ENCODE results near the gene MDC1. TPM values are rescaled to one million over a fixed set of nuclear protein-coding genes. Genes with fewer than 3 reads are reported as not detected.

The MDC1 gene
- total and polyA plus RNA-seq, 2 of the 13 experiments (the other 11 are each of a cell fraction or from before 2014, with no cell fraction given) = 8.4 to 14.0 TPM

GRCh38 chr6:30724906-30725667, 8.0 kb upstream of the MDC1 start (continued):
- TF ChIP-seq GATA4 (IDR thresholded peaks at IDR 0.05; ENCODE audit: borderline replicate concordance, low read depth) (0 out of 2 replicates have a peak, but pooled peaks have one; percentile 15), MLX (CRISPR knock-in tag; IDR thresholded peaks at IDR 0.05) (no peak), ZHX1 (CRISPR knock-in tag; IDR thresholded peaks at IDR 0.05; ENCODE audit: low read depth) (no peak), ARHGAP35 (CRISPR knock-in tag; IDR thresholded peaks at IDR 0.05; ENCODE audit: borderline replicate concordance) (no peak), KDM5B (CRISPR knock-in tag; IDR thresholded peaks at IDR 0.05; ENCODE audit: borderline replicate concordance) (no peak), AGO1 (IDR thresholded peaks at IDR 0.05; ENCODE audit: low read depth, low read length, poor library complexity, severe bottlenecking) (no peak), FOXK2 (IDR thresholded peaks at IDR 0.05) (no peak), AHR (CRISPR knock-in tag; IDR thresholded peaks at IDR 0.05) (no peak), RAD51 (IDR thresholded peaks at IDR 0.05; ENCODE audit: borderline replicate concordance) (no peak), THRA (CRISPR knock-in tag; IDR thresholded peaks at IDR 0.05; ENCODE audit: borderline replicate concordance) (no peak), ZNF703 (CRISPR knock-in tag; IDR thresholded peaks at IDR 0.05; ENCODE audit: borderline replicate concordance) (no peak), PAF1 (CRISPR knock-in tag; IDR thresholded peaks at IDR 0.05) (peak; percentile 72; the same call in 1 of the 2 replicates), SPEN (CRISPR knock-in tag; IDR thresholded peaks at IDR 0.05; ENCODE audit: low read depth) (no peak), ZNF253 (CRISPR knock-in tag; IDR thresholded peaks at IDR 0.05; ENCODE audit: borderline replicate concordance) (no peak), TMF1 (CRISPR knock-in tag; IDR thresholded peaks at IDR 0.05; ENCODE audit: low read depth) (no peak), KDM6A (CRISPR knock-in tag; IDR thresholded peaks at IDR 0.05; ENCODE audit: low read depth) (no peak)
- TF ChIP-seq, protein P1, sequence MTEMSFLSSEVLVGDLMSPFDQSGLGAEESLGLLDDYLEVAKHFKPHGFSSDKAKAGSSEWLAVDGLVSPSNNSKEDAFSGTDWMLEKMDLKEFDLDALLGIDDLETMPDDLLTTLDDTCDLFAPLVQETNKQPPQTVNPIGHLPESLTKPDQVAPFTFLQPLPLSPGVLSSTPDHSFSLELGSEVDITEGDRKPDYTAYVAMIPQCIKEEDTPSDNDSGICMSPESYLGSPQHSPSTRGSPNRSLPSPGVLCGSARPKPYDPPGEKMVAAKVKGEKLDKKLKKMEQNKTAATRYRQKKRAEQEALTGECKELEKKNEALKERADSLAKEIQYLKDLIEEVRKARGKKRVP (CRISPR knock-in tag; IDR thresholded peaks at IDR 0.05) = 0 out of 4 replicates have a peak, but pooled peaks of 1 of the 2 experiments have one; percentile 32
- TF ChIP-seq, protein P2, sequence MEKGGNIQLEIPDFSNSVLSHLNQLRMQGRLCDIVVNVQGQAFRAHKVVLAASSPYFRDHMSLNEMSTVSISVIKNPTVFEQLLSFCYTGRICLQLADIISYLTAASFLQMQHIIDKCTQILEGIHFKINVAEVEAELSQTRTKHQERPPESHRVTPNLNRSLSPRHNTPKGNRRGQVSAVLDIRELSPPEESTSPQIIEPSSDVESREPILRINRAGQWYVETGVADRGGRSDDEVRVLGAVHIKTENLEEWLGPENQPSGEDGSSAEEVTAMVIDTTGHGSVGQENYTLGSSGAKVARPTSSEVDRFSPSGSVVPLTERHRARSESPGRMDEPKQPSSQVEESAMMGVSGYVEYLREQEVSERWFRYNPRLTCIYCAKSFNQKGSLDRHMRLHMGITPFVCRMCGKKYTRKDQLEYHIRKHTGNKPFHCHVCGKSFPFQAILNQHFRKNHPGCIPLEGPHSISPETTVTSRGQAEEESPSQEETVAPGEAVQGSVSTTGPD (CRISPR knock-in tag; IDR thresholded peaks at IDR 0.05) = no peak

Data from HepG2 (cell line).